A673 (cell line): Measurements from ENCODE around the gene ZNF560. TPM values are rescaled to one million over a fixed set of nuclear protein-coding genes. Genes with fewer than 3 reads are reported as not detected.

ENCODE experiments used
- BruUV-seq: library from RNA; stranded (reverse); fragments of 400-500 nt; replicated peaks from 2 replicates; lab custom pipeline; 2021; lab: Mats Ljungman, UMichigan
- CTCF ChIA-PET: fragments of 300-600 bp; sonication (Branson Sonifier 250); formaldehyde crosslinking; loops from one replicate; lab custom pipeline; 2022; ENCODE audit warnings: antibody characterized with exemption; lab: Charles Lee
- POLR2A ChIA-PET: fragments of 300-600 bp; sonication (Branson Sonifier 250); formaldehyde crosslinking; loops from one replicate; lab custom pipeline; 2022; ENCODE audit warnings: antibody characterized with exemption; ENCODE audit not compliant: low non-redundant PET; lab: Charles Lee
- DNase-seq: peaks from one replicate; pipeline ENCODE4 v3.0.0-alpha.2; 2015; ENCODE audit warnings: low spot score
- H3K27ac ChIP-seq: fragments of 200-600 bp; sonication (generic); 2 replicates; pipeline ENCODE4 v1.5.1; 2016; ENCODE audit warnings: mixed run types, low read depth, mild to moderate bottlenecking, mixed read lengths, antibody characterized with exemption, low read length; ENCODE audit not compliant: poor library complexity, severe bottlenecking
- H3K27me3 ChIP-seq: fragments of 200-600 bp; sonication (generic); replicated peaks from 2 replicates; pipeline ENCODE4 v1.6.1; 2017; ENCODE audit warnings: mixed run types, low read depth, mild to moderate bottlenecking, mixed read lengths, antibody characterized with exemption, low read length; ENCODE audit not compliant: insufficient read depth, poor library complexity
- H3K36me3 ChIP-seq: fragments of 200-600 bp; sonication (generic); 2 replicates; pipeline ENCODE4 v1.6.1; 2016; ENCODE audit warnings: mixed run types, mild to moderate bottlenecking, mixed read lengths, antibody characterized with exemption, low read length; ENCODE audit not compliant: insufficient read depth, poor library complexity, severe bottlenecking
- H3K4me1 ChIP-seq: fragments of 200-600 bp; sonication (generic); 2 replicates; pipeline ENCODE4 v1.6.1; 2017; ENCODE audit warnings: mixed run types, mild to moderate bottlenecking, mixed read lengths, antibody characterized with exemption, low read length; ENCODE audit not compliant: insufficient read depth, poor library complexity, severe bottlenecking
- H3K4me3 ChIP-seq: fragments of 200-600 bp; sonication (generic); 2 replicates; pipeline ENCODE4 v1.5.1; 2016; ENCODE audit warnings: low read depth, mixed run types, mild to moderate bottlenecking, mixed read lengths, low read length; ENCODE audit not compliant: poor library complexity, severe bottlenecking
- H3K9me3 ChIP-seq: fragments of 200-600 bp; sonication (generic); 2 replicates; pipeline ENCODE4 v1.6.1; 2016; ENCODE audit warnings: mixed run types, low read depth, mild to moderate bottlenecking, mixed read lengths, antibody characterized with exemption, low read length; ENCODE audit not compliant: poor library complexity, severe bottlenecking
- EZH2 ChIP-seq: fragments of 200-600 bp; sonication (generic); IDR thresholded peaks from 2 replicates; pipeline ENCODE4 v1.6.1; 2017; ENCODE audit warnings: borderline replicate concordance, low read depth, mild to moderate bottlenecking, mixed read lengths, antibody characterized with exemption, low read length; ENCODE audit not compliant: poor library complexity, severe bottlenecking
- intact Hi-C: fragments of 100-400 bp; cut with micrococcal nuclease; formaldehyde crosslinking; loops from one replicate; pipeline ENCODE4 v1.10.0; 2022; ENCODE audit not compliant: unreplicated experiment
- total RNA-seq: library from RNA; stranded (reverse); gene quantifications from 2 replicates; pipeline ENCODE4 v1.2.3, GENCODE V29; 2021
- TF ChIP-seq, protein P1 (sequence below): fragments of 300-800, 200-600 bp; sonication (generic); conservative IDR thresholded peaks from 2 replicates; pipeline ENCODE4 v1.5.1; 2017; ENCODE audit warnings: low read depth, mild to moderate bottlenecking, antibody characterized with exemption, low read length, moderate library complexity, mixed read lengths

Gene ZNF560
- total RNA-seq, 1 experiment from 2014 or later, result 8.0 TPM

DNA sequence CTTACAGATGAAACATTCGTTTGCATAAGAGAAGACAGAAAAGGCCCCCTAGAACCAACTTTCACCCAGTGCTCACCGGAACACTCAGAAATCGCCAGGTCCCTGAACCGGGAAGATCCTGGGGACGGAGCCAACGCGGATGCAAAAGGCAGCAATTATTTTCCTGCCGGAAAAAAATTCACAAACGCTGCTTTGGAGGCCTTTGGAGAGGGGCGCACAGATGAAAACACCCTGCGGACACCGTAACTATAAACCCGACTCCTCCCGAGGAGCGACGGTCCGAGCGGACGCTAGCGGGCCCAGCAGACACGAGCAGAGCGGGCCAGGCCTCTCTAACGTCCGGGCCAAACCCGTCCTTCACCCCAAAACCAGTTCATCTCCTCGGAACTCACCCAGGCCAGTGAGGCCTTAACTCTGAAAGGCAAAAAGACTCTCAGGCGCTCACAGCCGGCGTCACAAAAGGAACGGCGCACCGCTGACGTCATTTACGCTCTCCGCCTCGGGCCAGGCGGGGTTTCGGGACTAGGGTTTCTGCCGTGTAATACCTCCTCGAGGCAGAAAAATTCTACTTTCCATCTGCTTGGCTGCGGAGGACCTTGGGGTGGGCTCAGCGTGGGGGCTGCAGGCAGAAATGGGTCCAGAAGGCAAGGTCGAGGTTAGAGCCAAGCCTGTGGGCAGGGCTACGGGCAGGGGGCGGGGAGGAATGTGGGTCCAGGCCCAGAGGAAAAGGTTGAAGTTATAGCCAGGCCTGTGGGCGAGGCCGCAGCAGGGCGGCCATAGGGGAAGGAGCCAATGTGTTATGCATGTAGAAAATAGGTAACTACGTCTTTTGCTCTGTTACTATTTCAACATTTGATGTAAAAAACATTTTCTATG is 40.0 kb upstream of the ZNF560 start, which contains the start of gene ZNF426:
TSS of gene ZNF426 (minus strand) at position 463 of the 876 bp plus-strand sequence. CDS start 2,413 bp downstream, outside the sequence.
- POLR2A ChIA-PET, result no interaction called here
- CTCF ChIA-PET, result no interaction called here
- H3K36me3 ChIP-seq, result peaks cover 27% of the 10 kb centered on the region
- peak within 1 kb of the TSS; percentile 91 for H3K27ac ChIP-seq
- intact Hi-C loops, result no loop called here
- no peaks in the 10 kb centered on the region for H3K27me3 ChIP-seq
- peak; percentile 93 for DNase-seq
- no peak for TF ChIP-seq EZH2
- TF ChIP-seq, protein P1, sequence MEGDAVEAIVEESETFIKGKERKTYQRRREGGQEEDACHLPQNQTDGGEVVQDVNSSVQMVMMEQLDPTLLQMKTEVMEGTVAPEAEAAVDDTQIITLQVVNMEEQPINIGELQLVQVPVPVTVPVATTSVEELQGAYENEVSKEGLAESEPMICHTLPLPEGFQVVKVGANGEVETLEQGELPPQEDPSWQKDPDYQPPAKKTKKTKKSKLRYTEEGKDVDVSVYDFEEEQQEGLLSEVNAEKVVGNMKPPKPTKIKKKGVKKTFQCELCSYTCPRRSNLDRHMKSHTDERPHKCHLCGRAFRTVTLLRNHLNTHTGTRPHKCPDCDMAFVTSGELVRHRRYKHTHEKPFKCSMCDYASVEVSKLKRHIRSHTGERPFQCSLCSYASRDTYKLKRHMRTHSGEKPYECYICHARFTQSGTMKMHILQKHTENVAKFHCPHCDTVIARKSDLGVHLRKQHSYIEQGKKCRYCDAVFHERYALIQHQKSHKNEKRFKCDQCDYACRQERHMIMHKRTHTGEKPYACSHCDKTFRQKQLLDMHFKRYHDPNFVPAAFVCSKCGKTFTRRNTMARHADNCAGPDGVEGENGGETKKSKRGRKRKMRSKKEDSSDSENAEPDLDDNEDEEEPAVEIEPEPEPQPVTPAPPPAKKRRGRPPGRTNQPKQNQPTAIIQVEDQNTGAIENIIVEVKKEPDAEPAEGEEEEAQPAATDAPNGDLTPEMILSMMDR, result no peak
- peaks cover 36% of the 10 kb centered on the region for H3K9me3 ChIP-seq
- H3K4me3 ChIP-seq, result peak within 1 kb of the TSS; percentile 80
- H3K4me1 ChIP-seq, result no peaks in the 10 kb centered on the region
- TSS peak; percentile 89 for BruUV-seq

DNA sequence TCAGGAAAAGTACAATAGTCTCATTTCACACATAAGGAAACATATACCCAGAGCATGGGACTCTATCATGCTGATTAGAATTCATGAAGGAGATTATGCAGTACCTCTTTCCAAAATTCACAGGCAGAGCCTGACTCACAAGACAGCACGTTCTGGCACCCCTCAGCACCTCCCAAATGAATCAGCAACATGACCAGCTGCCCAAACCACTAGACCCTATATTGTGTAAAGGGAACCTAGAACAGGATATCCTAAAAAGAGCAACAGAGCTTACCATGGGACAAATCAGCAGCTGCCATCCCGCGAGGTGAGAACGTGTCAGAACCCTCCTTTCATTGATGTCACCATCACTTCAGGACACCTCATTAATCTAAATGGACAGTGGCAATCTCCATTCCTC is 37.5 kb upstream of the ZNF560 start:
- Histone ChIP-seq H3K27ac (no peak overlapping the region), H3K27me3 (no peaks in the 10 kb centered on the region), H3K4me1 (no peaks in the 10 kb centered on the region), H3K9me3 (peaks cover 47% of the 10 kb centered on the region), H3K4me3 (no peak overlapping the region), H3K36me3 (peaks cover 52% of the 10 kb centered on the region)
- no peak for DNase-seq
- BruUV-seq, result no TSS peak
- no peak for TF ChIP-seq EZH2
- TF ChIP-seq, protein P1, result no peak
- intact Hi-C loops, result no loop called here
- CTCF ChIA-PET, result no interaction called here
- POLR2A ChIA-PET, result no interaction called here

DNA sequence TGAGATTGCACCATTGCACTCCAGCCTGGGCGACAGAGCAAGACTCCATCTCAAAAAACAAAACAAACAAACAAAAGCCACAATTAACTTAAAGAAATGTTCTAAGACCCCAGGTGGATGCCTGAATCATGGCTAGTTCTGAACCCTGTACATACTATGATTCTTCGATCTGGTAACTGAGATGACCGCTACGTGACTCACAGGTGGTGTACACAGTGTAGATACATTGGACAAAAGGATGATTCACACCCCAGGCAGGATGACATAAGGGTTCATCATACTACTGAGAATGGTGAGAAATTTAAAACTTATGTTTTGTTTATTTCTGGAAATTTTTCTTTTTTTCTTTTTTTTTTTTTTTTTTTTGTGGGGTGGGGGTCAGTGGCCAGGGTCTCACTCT is 33.5 kb upstream of the ZNF560 start:
- Histone ChIP-seq H3K9me3 (peaks cover 70% of the 10 kb centered on the region), H3K36me3 (peaks cover 90% of the 10 kb centered on the region), H3K27me3 (no peaks in the 10 kb centered on the region), H3K27ac (no peak overlapping the region), H3K4me1 (no peaks in the 10 kb centered on the region), H3K4me3 (no peak overlapping the region)
- ChIA-PET POLR2A (no interaction called here), CTCF (no interaction called here)
- TF ChIP-seq EZH2, result no peak
- TF ChIP-seq, protein P1, result no peak
- DNase-seq, result no peak
- no TSS peak for BruUV-seq
- intact Hi-C loops, result no loop called here
